ENCODE results near the gene MOSMO. TPM values are rescaled to one million over a fixed set of nuclear protein-coding genes. Genes with fewer than 3 reads are reported as not detected.

MOSMO gene
- total and polyA plus RNA-seq, 2 of the 4 experiments (the other 2 are of a cell fraction), result 10.5 to 16.0 TPM

- WGBS, 2 experiments (ENCODE audit: extremely low coverage in 2 of 2, insufficient read length in 1 of 2), result 79% methylated on average over 3 of the region's 4 CpGs; no CpG with 5 or more reads in 1 of the 2 experiments
- no TSS peak for BruUV-seq (replicated peaks)
- CTCF ChIA-PET, result interaction anchor here (1.0 kb wide), 1 partner anchor 48 kb away, joined by 4 read pairs; no protein-coding TSS in a partner anchor
Measured at GRCh38 chr16:22029632-22030031, 21.7 kb downstream of the MOSMO start.

More at GRCh38 chr16:22029632-22030031, 21.7 kb downstream of the MOSMO start:
- Histone ChIP-seq H2BK20ac (ENCODE audit: low read depth, low read length) (no peak overlapping the region), H3K56ac (ENCODE audit: extremely low read depth, insufficient read depth, low read length) (no peak overlapping the region), H2AK9ac (replicated peaks; ENCODE audit: low read depth, low read length, poor library complexity) (no peak overlapping the region), H3K4me1 (ENCODE audit: control insufficient read depth, insufficient read depth, low read length) (peaks cover 11% of the 10 kb centered on the region), H3K9me3 (ENCODE audit: control insufficient read depth, insufficient read depth, low read length) (no peaks in the 10 kb centered on the region), H3K9ac (ENCODE audit: low read depth, low read length) (no peak overlapping the region), H2BK15ac (ENCODE audit: low read depth, low read length) (no peak overlapping the region), H4K5ac (ENCODE audit: low read depth, low read length) (no peak overlapping the region), H3K4ac (ENCODE audit: low read depth, low read length) (peak overlapping the region; percentile 3; the same call in 1 of the 2 replicates), H2BK5ac (ENCODE audit: low read depth, low read length, poor library complexity, severe bottlenecking) (peak overlapping the region; percentile 2), H4K91ac (ENCODE audit: insufficient read depth, low read depth, low read length) (no peak overlapping the region), H3K18ac (ENCODE audit: low read depth, low read length) (no peak overlapping the region), H4K8ac (ENCODE audit: low read depth in 2 of 2, low read length in 2 of 2) (peak overlapping the region in 1 of 2 experiments; percentile 25; a peak in 1 of 4 replicates), H3K23ac (ENCODE audit: low read depth, low read length) (0 out of 2 replicates have a peak overlapping the region, but pooled peaks have one; percentile 11), H3K14ac (replicated peaks; ENCODE audit: low read depth, low read length) (no peak overlapping the region; the same call in 1 of the 2 replicates), H3K27ac (ENCODE audit: insufficient read depth, low read length) (peak overlapping the region; percentile 11), H3K4me2 (ENCODE audit: low read depth, low read length) (no peak overlapping the region), H3K9me1 (ENCODE audit: insufficient read depth, low read length) (peaks cover 2% of the 10 kb centered on the region; the same call in 1 of the 2 replicates), H3K27me3 (ENCODE audit: control insufficient read depth, insufficient read depth, low read length) (no peaks in the 10 kb centered on the region), H4K20me1 (ENCODE audit: insufficient read depth, low read length) (0 out of 2 replicates have a peak, but pooled peaks cover 5% of the 10 kb centered on the region), H2AFZ (replicated peaks; ENCODE audit: low read length, poor library complexity) (no peak overlapping the region), H2AK5ac (ENCODE audit: low read depth, low read length) (peak overlapping the region; percentile 13; the same call in 1 of the 2 replicates), H3K36me3 (ENCODE audit: control insufficient read depth, insufficient read depth, low read length) (peaks cover 4% of the 10 kb centered on the region; the same call in 1 of the 2 replicates), H3K79me1 (ENCODE audit: low read depth in 1 of 2, low read length in 2 of 2) (peaks cover 16 to 51% of the 10 kb centered on the region in 2 experiments), H2BK120ac (ENCODE audit: low read depth, low read length) (no peak overlapping the region), H3K4me3 (ENCODE audit: insufficient read depth, low read depth, low read length) (no peak overlapping the region)
- ATAC-seq (ENCODE audit: low read depth) (no peak), DNase-seq (no peak)
- TF ChIP-seq SMC3 (IDR thresholded peaks at IDR 0.05; ENCODE audit: low read depth, low read length) (no peak), CHD1 (IDR thresholded peaks at IDR 0.05; ENCODE audit: low read depth, low read length) (no peak), MXI1 (IDR thresholded peaks at IDR 0.05; ENCODE audit: borderline replicate concordance, low read depth, low read length) (no peak), BHLHE40 (IDR thresholded peaks at IDR 0.05; ENCODE audit: low read depth, low read length) (no peak), NFE2L2 (IDR thresholded peaks at IDR 0.05; ENCODE audit: low read depth, low read length) (no peak), CEBPB (IDR thresholded peaks at IDR 0.05; ENCODE audit: low read depth, low read length) (no peak), RAD21 (IDR thresholded peaks at IDR 0.05; ENCODE audit: low read length) (no peak), ELK1 (IDR thresholded peaks at IDR 0.05; ENCODE audit: borderline replicate concordance, low read depth, low read length) (no peak), RCOR1 (IDR thresholded peaks at IDR 0.05; ENCODE audit: insufficient replicate concordance, low read length) (no peak), USF2 (IDR thresholded peaks at IDR 0.05; ENCODE audit: low read depth, low read length) (no peak), MAZ (IDR thresholded peaks at IDR 0.05; ENCODE audit: borderline replicate concordance, low read depth, low read length) (no peak), FOS (IDR thresholded peaks at IDR 0.05; ENCODE audit: low read depth, low read length) (no peak), MAFK (IDR thresholded peaks at IDR 0.05; ENCODE audit: low read depth, low read length) (no peak), POLR2A (IDR thresholded peaks at IDR 0.05; ENCODE audit: low read depth, low read length) (no peak), RFX5 (IDR thresholded peaks at IDR 0.05; ENCODE audit: low read depth, low read length) (no peak)
- TF ChIP-seq, protein P1, sequence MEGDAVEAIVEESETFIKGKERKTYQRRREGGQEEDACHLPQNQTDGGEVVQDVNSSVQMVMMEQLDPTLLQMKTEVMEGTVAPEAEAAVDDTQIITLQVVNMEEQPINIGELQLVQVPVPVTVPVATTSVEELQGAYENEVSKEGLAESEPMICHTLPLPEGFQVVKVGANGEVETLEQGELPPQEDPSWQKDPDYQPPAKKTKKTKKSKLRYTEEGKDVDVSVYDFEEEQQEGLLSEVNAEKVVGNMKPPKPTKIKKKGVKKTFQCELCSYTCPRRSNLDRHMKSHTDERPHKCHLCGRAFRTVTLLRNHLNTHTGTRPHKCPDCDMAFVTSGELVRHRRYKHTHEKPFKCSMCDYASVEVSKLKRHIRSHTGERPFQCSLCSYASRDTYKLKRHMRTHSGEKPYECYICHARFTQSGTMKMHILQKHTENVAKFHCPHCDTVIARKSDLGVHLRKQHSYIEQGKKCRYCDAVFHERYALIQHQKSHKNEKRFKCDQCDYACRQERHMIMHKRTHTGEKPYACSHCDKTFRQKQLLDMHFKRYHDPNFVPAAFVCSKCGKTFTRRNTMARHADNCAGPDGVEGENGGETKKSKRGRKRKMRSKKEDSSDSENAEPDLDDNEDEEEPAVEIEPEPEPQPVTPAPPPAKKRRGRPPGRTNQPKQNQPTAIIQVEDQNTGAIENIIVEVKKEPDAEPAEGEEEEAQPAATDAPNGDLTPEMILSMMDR (conservative IDR thresholded peaks at IDR 0.05; ENCODE audit: low read depth, low read length), result no peak
- POLR2A ChIA-PET (ENCODE audit: unreplicated experiment), result no interaction called here
- in situ Hi-C loops (cut with MboI; ENCODE audit: low sequenced_read_pairs) (no loop called here), intact Hi-C loops (cut with micrococcal nuclease) (no loop called here), dilution Hi-C loops (cut with HindIII; ENCODE audit: low sequenced_read_pairs, unreplicated experiment) (no loop called here)
